Measurements from ENCODE around the gene TEX29. TPM values are rescaled to one million over a fixed set of nuclear protein-coding genes. Genes with fewer than 3 reads are reported as not detected.

The TEX29 gene
- total RNA-seq, 1 donor from 2014 or later: 1.6 TPM

DNA sequence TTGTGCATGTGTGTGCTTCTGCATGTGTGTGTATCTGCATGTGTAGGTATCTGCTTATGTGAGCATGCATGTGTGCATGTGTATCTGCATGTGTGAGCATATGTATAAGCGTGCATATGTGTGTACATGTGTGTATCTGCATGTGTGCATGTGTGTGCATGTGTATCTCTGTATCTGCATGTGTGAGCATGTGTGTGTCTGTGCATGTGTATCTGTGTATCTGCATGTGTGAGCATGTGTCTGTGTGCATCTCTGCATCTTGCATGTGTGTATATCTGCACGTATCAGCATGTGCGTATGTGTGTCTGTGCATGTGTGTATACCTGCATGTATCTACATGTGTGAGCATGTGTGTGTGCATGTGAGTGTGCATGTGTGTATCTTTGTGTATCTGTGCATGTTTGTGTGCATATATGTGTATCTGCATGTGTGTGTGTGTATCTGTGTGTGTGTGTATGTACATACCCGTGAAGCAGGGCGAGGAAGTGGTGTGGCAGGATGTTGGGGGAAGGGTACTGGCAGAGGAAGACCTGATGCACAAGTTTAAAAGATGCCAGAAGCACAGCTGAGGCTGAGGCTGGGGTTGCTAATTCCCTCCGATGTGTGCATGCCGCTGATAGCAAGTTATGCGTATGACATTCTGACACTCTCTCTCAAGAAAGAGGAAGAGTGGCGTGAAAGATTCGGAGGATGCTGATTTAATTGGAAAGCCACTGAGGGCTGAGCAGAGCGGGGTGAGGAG, 64.2 kb downstream of the TEX29 start:
- ATAC-seq (no peak), DNase-seq (ENCODE audit: low spot score) (peak; percentile 19)
- intact Hi-C loops (cut with DNase I): no loop called here

DNA sequence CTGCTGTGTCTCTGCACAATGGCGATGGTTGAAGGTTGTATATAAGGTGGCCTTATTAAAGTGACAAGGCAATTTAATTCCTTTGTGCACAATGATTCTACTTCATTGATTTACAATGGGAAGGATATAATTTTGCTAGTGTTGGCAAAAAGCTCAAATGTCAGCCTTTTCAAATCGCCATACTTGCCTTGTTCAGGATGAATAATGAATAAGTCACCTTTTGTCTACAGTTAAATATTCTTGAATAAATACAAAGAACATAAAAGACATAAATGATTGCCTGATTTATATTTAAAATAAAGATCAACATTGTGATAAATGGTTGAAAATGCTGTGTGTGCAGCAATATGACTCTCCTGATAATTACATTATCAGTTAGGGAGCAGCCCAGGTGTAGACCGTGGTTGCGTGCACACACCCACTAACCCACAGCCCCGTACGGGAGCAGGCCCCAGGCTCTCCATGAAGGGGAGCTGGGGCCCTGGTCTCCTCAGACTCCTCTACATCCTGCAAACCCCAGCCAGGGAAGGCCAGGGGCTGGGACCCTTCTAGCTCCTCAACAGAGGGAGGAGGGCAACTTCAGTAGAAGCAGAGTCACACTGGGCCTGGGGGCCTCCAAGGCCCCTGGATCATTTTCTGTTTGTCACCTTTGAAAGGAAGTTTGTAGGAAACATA, 64.9 kb downstream of the TEX29 start:
- ATAC-seq (no peak), DNase-seq (ENCODE audit: low spot score) (no peak)
- intact Hi-C loops (cut with DNase I): no loop called here

DNA sequence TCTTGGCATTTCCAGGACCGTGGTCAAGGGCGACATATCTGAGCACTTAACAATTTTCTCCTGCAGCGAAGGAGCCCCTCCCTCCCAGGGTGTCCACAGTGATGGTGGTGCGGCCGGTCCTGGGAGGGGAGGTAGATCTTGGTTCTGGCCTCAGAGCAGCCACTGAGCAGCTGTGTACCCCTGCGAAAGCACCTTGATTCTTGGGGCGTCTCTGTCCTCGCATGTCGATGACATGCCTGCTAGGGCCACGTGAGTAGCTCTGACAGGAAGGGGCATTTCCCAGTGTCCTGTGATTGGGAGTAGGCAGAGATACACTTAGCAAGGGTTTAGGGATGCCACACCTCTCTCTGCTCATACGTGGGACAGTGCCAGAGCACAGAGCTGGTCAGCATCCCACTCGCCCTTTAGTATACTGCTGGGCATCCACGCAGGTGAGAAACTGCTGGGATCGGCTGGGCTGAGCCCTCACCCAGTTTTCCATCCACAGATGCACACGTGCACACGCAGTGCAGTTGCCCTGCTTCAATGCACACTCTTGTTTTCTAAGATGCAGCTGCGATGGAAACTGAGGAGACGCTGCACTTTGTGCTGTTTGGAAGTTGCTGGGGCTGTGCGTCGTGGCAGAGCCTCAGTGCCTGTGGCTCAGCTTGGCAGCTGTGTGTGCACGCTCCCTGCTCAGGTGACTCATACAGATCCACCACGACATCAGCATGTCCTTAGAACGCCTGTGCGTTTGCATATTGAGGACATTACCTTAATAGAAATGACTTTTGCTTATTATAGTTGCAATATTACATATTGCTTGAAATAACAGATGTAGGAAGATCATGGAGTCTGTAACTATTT, 66.8 kb downstream of the TEX29 start:
- intact Hi-C loops (cut with DNase I): no loop called here
- ATAC-seq: no peak

DNA sequence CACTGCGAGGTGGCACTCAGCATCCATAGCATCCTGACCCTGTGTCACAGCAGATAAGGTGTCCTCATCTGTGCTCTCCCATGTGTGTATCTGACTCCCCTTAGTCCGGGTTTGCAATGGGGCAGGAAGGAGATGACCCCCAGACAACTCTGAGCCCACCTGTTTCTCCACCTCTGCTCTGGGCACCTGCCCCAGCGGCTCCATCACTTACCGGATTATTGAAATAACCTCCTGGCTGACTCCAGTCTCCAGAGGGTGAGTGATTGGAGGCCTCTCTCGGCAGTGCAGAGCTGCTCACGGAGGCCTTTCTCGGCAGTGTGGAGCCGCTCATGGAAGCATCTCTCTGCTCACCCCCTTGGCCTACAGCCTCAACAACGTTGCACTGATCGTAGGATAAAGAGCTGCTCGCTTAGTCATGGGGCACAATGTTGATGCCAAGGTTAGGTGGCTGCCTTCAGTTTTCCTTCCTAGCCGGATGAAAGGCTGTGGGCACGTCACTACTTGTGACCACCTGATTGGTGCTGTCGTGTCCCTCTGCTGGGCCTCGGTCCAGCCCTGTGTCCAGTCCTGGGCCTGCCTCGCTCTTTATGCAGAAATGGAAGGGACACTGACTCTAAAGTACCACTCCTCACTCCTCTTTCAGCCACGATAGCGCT, 67.6 kb downstream of the TEX29 start:
- intact Hi-C loops (cut with DNase I): no loop called here
- ATAC-seq: no peak
- no peak for DNase-seq (ENCODE audit: low spot score)

More for the DNA sequence above, 66.8 kb downstream of the TEX29 start:
- no peak for DNase-seq (ENCODE audit: low spot score)

DNA sequence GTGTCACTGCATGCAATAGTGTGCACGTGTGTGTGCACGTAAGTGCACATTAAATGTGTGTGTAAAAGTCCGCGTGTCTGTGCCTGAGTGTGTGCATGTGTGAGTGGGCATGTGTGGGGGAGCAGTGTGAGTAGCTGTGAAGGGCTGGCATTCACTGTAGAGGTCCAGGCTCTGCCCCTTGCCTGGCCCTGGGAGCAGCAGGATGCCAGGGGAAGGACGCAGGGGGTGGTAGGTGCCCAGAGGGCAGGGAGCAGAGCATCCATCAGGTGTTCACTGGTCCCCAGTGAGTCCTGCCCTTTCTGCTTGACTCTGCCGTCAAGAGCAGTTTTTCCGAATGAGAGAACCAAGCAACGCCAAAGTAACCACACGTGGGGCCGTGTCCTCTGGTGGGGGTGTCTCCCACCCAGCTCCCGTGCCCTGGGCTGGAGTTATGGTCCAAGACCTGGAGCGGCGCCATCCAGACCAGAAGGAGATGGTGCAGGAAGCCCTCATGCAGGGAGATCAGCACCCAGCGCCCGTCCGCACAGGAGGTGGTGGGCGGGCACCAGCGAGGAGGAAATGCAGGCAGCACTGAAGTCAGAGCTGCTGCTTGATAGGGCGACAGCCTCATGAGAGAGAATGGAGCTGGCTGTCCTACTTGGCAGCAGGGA, 68.5 kb downstream of the TEX29 start:
- intact Hi-C loops (cut with DNase I): no loop called here
- ATAC-seq (no peak), DNase-seq (ENCODE audit: low spot score) (no peak)

DNA sequence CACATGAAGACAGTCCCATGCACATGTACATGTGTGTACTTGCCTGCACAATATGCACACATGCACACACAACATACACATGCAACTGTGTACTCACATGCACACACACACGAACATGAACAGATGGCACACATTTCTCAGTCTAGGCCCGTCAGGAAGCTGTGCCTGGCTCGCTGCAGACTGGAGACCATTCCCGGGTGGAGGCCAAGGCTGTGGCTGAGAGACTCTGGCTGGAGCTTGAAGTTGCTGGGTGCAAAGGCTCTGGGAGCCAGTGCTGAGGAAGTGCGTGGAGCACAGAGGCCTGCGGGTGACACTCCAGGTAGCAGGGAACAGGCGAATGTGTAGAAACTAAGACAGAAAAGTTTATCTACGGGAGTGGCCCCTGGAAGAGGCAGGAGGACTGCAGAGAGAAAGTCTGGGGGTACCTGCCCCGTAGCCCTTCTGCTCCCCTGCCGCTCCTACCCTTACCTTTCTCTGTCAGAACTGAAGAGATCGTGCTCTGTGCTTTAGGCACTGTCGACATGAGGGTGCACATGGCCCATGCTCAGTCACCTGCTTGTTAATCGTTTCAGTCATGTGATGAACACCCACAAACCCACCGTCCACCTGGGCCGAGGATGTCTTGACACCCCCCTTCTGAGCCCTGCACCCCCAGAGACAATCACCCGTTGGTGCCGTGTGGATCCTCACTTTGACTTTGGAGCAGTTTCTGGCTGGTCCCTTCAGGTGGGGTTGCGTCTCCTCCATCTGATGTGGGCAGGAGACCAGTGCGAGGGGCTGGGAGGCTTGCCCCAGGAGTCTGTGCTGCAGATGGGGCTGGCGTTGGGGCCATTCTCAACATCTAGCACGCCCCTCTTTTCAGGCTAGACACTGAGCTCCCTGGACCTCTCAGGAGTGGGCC, 69.4 kb downstream of the TEX29 start:
- DNase-seq (ENCODE audit: low spot score): no peak
- no peak for ATAC-seq
- intact Hi-C loops (cut with DNase I): no loop called here

DNA sequence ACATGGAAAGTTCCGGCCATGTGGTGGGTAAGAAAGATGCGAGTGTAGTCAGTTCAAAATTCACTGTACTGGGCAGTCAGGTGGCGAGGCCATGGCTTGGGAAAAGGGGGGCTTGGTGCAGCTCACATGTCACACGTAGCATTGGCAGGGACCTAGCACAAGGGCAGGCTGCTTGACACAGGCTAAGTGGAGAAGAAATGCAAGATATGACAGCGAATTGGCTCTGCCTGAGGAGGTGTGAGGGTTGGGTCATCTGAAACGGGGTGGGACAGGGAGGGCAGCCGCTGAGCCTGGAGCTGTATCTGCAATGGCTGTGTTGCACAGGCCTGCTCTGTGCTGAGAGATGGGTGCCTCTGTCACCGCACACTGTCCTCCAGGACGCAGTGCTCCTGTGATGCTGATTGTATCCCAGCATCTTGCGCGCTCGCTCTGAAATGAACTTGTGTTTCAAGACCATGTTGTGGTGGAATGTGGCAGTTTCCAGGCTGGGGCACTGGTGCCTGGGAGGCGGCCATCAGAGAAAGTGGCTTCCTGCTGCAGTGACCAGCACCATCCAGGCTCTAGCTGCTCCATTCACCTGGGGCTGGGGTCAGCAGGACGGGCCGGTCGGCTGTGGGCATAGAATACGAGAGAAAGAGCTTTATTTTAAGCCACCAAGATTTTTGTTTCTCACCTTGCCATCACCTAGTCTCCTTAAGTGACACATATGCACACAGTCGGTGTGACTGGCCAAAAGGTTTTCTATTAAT, 70.3 kb downstream of the TEX29 start:
- no peak for ATAC-seq
- DNase-seq (ENCODE audit: low spot score): no peak
- intact Hi-C loops (cut with DNase I): no loop called here

DNA sequence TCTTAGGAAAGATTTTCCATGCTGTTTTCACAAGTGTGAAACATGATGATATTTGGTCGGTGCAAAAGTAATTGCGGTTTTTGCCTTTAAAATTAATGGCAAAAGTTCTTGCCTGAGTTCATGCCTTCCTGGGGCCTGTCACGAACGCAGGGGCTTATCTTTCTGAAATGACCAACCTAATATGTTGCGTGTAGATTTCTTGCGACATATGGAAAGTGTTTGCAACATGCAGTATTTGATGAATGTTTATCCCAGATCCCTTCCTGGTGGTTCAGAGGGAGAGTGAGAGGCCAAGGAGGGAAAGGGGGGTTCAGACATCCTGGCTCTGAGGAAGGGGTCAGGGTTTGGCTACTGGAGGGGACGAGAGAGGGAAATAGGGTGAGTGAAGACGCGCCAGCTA, 72.0 kb downstream of the TEX29 start:
- intact Hi-C loops (cut with DNase I): no loop called here
- no peak for ATAC-seq
- DNase-seq (ENCODE audit: low spot score): no peak

DNA sequence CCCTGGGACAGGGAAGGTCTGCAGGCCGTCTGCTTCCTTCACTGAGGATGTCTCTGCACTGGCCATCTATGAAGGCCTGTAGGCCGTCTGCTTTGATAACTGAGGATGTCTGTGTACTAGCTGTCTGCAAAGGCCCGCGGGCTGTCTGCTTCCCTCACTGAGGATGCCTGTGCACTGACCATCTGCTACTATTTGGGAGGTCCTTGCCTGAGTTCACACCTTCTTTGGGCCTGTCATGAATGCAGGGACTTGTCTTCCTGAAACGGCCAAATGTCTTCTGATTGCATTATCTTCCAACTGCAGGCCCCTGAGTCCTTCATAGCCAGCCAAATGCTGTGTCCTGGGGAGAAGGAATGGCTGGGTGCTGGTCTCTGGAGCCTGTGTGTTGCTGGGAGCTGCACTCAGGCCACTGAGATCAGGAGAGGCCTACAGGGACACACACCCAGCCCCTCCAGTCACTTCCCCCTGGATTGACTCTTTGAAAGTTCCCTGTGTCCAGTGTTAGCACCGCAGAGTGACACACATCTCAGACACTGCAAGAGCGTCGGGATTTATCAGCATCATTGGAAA, 72.9 kb downstream of the TEX29 start:
- intact Hi-C loops (cut with DNase I): no loop called here
- DNase-seq (ENCODE audit: low spot score) (no peak), ATAC-seq (no peak)

Other genes with a start within 250 kb of the TEX29 start
- 146 TPM for gene ARHGEF7, start 205.3 kb upstream of the TEX29 start, total RNA-seq

Measured in sciatic nerve (tissue), 2 donors.